Dedifferentiated amniotic fluid mesenchymal stem cell (primary cell): ENCODE data around the gene TRPM7.
"Not testable (repeated sequence)": the region's sequence is repeated elsewhere in the genome, so short reads cannot be mapped to it uniquely, and the experiment has no call there.

Experiments used
- DNase-seq: peaks from one replicate; pipeline ENCODE4 v3.0.0-alpha.2; 2016; ENCODE audit errors: extremely low spot score

TRPM7 gene

GRCh38 chr15:50686469-50687301 is at the start of gene TRPM7:
Gene TRPM7 (minus strand): TSS chr15:50686797. CDS start chr15:50686533, 264 bp downstream.
- peak; percentile 64 for DNase-seq

GRCh38 chr15:50735156-50735555 is 48.6 kb upstream of the TRPM7 start:
- no peak for DNase-seq

DNA sequence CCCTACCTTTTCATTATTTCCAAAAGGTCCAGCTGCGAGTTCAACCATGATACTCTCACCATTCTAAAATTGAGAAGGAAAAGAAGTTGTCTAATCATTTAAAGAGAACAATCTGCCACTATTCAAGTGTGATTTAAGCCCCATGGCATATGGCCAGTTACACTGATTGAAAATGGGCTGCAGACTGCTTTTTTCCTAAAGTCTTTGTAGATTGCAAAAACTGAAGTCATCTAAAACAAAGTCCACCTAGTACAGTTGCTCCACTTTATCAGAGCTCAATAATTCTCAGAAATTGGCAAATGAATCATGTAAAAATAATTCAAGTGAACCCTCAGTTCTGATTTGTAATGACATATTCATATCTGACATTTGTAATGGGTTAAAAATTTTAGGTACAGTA is 39.7 kb upstream of the TRPM7 start:
- no peak for DNase-seq

DNA sequence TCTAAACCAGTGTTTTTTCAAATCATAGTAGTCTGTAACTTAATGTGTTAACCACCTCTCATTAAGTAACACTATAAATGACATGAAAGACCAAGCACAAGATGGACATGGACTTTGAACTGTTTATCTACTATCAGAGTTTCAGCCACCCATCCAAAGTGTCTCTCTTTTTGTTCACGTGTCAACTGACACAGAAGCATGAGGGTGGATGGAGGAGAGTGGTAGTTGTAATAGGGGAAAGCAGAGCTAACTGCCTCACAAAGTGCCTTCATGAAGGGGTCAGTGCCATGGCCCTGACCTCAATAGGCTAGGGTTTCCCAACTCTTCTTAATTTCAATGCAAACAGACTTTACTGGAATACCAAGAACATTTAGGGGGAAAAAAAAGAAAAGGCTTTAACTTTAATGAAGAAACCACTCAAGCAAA is 32.1 kb upstream of the TRPM7 start:
- no peak for DNase-seq

DNA sequence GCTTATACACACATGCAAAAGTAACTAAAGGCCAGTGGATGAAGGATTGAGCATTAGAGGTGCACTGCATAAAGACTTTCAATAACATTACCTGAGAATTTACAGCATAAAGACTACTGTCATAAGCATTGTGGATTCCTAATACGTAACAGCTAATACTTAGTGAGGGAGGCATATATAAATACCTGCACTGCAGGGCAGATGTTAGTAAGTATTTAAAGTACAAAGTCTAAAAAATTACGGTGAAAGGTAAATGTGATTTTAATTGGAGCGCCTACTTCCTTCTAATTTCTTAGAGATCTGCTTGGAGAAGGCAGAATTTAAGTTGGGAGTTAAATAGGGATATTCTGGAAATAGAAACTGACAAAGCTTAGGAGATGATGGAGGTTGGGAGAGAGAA is 25.4 kb upstream of the TRPM7 start:
- no peak for DNase-seq

DNA sequence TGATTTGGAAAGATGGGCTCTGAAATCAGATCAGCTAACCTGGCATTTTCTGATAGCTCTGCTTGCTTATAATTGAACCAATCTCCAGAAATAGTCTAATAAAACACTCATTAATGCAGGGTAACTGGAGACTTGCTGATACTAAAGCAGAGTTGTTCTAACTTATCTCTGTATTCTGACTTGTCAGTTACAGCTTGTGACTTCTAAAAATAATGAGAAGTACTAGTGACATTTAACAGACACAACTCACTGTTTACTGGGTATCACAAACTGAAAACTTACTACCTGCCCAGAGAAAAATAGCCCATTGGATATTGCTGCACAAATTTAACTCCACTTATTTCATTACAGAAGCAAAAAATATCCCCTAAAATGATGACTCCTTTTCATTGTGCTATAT is 24.0 kb upstream of the TRPM7 start:
- no peak for DNase-seq

GRCh38 chr15:50707878-50708427 is 21.4 kb upstream of the TRPM7 start:
- DNase-seq: no peak

GRCh38 chr15:50702762-50703334 is 16.3 kb upstream of the TRPM7 start:
- no peak for DNase-seq

DNA sequence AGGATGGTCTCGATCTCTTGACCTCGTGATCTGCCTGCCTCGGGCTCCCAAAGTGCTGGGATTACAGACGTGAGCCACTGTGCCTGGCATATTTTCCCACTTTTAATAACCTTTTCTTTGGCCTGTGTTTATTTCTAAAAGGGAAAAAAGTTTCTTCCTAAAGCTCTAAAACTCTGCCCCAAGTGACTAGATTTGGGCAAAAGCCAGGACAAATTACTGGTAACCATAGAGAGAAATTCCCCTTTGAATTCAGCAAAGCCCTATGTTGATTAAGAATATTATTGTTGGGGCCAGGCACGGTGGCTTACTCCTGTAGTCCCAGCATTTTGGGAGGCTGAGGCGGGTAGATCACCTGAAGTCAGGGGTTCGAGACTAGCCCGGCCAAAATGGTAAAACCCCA is 11.5 kb upstream of the TRPM7 start:
- DNase-seq: no peak

DNA sequence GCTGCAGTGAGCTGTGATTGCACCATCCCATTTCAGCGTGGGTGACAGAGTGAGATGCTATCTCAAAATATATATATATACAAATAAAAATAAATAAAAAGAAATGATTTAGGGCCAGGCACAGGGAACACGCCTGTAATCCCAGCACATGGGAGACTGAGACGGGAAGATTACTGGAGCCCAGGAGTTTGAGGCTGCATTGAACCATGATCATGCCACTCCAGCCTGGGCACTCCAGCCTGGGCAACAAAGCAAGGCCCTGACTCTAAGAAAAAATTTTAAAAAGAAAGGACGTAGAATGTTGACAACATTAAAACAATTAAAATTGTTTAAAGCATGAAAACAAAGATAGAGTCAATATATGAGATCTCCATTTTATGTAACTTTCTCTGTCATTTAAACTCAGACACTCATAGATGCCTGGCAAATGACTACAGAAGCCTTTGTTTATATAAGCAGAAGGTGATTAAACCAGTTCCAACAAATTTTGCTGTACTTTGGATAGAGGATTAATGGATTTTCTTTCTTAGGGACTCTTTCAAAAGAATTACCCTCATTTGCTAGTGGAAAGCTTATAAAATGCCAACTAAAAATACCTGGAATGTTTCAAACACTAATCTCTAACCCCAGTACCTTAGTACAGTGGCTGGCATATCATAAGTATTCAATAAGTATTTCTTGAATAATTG is 10.7 kb upstream of the TRPM7 start:
- DNase-seq: no peak

DNA sequence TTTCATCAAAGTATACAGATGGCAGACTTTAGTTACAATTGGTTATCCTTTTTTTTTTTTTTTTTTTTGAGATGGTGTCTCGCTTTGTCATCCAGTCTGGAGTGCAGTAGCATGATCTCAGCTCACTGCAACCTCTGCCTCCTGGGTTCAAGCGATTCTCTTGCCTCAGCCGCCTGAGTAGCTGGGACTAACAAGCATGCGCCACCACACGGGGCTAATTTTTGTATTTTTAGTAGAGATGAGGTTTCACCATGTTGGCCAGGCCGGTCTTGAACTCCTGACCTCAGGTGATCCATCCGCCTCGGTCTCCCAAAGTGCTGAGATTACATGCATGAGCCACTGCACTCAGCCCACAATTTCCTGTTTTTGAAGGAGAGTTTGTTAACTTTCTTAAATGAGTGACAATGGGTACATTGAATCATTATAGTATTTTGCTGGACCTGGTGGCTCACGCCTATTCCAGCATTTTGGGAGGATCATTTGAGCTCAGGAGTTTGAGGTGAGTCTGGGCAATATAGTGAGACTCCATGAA is 8.1 kb upstream of the TRPM7 start:
- not testable (repeated sequence) for DNase-seq

DNA sequence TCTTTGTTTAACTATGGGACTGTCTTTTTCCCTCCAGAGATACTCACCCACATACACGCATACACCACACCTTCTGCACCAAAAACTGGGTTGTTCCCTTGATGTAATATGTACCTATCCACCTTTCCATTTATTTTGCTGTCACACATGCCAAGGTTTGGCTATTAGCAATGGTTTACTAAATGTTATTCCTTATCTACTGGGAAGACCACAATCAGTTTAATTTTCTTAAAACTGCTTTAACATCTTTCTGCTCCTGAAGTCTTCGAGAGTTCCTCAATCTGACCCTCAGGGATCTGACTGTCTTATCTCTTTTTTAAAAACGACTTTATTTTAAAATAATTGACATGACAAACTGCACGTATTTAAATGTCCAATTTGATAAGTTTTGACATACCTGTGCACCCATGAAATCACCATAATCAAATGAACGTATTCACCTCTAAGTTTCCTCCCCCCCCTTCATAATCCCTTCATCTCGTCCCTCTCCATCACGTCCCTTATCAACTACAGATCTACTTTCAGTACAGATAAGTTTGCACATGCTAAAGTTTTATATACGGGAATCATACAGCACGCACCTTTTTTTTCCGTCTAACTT is 805 bp upstream of the TRPM7 start:
- DNase-seq: no peak

- DNase-seq: peak; percentile 41
Observed at GRCh38 chr15:50685976-50686468, 575 bp downstream of the TRPM7 start.

GRCh38 chr15:50685191-50685975 is 1.2 kb downstream of the TRPM7 start:
- DNase-seq: peak; percentile 26

DNA sequence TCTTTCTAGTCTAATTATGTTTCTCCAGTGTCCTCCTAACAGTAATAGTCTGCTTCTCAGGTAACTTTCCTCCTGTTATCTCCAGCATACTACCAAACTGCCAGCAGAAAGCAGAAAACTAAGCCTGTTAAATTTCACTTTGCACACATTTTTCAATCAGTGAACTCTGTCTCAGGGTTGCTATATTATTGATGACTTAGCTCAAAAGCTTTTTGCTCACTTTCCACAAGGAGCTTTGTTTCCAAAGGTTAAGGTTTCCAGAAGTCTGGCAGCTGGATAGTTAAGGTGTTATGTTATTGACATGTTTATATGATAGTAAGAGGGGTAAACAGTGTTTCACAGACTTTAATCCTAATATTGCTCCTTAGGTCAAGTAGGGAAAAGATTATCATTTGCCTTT is 5.1 kb downstream of the TRPM7 start:
- DNase-seq: no peak

DNA sequence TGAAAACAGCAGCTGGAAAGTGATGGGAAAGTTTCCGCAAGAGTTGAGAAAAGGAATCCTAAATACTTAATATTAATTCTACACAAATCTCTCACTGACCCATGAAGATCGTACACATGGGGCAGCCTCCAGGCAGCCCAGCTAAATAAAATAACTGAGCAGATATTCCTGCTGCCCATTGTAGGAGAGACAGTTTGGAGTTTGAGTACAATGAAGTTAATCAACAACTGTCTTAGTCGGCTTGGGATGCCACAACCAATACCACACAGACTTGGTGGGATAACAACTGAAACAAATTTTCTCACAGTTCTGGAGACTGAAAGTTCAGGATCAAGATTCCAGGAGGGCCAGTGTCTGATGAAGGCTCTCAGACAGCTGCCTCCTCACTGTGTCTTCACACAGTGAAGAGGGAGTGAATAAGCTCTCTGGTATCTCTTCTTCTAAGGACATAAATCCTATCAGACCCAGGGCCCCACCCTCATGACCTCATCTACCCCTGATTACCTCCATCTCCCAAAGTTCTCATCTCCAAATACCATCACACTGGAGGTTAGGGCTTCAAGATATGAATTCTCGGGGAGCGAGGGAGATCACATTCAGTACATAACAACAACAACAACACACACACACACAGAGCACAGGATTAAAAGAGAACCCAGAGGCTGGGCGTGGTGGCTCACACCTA is 9.7 kb downstream of the TRPM7 start:
- no peak for DNase-seq

DNA sequence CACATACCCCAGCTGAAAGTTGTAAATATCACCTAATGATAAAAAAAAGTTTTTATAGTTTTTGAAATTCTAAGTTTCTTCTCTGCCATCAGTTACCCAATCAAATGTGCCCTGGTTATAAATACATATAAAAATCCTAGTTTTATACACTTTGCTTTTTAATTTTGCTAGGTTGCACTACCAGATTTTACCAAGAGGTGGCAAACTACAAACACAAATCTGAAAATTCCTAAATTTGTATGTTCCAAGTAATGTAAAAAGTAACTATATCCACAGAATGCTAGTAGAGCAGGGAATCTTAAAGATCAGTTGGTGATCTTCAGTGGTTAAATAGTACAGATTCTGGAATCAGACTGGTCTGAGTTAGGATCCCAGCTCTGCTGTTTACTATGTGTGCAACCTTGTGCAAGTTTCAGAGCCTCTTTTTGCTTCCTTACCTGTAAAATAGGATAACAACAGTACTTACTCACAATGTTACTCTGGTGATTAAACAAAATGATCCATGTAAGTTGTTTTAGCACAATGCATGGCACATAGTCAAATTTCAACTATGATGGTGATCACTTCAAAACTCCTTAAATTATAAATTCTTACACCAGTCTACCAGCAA is 11.0 kb downstream of the TRPM7 start:
- DNase-seq: peak; percentile 75

DNA sequence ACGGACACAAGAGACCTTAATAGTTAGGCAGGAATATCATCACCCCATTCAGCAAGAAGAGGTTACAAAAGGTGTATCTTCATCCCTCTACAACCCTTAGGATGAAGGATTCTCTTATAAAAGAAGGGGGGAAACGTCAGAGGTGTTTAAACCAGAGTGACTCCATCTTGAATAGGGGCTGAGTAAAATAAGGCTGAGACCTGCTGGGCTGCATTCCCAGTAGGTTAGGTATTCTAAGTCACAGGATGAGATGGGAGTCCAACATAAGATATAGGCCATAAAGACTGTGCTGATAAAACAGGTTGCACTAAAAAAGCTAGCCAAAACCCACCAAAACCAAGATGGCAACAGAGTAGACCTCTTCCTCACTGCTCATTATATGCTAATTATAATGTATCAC is 16.5 kb downstream of the TRPM7 start:
- DNase-seq: no peak

GRCh38 chr15:50669611-50670010 is 17.0 kb downstream of the TRPM7 start:
- DNase-seq: no peak

- DNase-seq: no peak
Observed at GRCh38 chr15:50665938-50666337, 20.7 kb downstream of the TRPM7 start.
